ENCODE data around the gene OAS2.

Gene OAS2

DNA sequence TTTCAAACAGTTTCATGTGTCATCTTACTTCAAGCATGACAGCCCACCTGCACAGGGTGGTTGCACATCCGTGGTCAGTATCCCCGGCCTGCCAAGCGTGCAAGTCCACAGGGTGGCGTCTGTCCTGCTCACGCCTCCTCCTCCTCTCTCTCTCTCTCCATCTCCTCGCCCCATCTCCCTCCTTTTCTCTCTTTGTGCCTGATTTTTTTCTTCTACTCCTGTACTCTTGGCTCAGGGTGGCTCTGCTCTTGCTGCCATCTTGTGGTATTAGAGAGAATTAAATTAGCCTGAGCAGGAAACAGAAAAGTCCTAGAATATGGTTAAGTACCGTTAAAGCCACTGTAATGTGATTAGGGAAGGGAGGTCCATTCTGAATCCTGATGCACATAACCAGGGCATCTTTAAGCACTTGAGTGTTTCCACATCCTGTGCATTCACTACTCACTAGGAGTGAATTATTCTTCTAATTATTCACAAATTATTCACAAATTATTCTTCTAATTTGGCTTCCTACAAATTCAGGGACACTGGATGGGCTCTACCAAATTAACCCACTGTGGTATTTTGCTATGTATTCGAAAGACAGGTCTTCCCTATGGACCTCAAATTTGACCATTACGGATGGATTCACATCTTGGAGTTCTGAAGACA, 52.7 kb downstream of the OAS2 start:
- DNase-seq, result no peak

DNA sequence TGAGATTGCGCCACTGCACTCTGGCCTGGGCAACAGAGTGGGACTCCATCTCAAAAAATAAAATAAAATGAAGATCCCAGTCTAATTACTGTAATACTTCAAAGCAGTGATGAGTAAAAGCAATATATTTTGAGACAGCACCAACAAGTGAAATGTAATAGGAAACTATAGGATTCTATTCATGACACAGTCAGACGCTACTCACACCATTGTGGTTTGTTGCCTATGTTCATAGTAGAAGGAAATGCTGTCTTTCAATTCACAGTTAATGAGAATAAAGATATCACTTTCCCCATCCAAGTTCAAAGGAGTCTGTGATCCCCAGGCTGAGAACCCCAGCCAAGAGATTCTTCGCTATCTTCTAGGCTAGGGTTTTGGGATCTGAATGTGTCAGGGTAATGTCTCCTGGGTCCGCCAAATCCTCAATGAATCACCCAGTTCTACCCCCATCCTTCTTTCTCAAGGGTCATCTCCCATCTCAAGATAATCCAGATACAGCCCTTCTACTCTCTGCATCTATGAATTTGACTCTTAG, 61.7 kb downstream of the OAS2 start:
- no peak for DNase-seq

DNA sequence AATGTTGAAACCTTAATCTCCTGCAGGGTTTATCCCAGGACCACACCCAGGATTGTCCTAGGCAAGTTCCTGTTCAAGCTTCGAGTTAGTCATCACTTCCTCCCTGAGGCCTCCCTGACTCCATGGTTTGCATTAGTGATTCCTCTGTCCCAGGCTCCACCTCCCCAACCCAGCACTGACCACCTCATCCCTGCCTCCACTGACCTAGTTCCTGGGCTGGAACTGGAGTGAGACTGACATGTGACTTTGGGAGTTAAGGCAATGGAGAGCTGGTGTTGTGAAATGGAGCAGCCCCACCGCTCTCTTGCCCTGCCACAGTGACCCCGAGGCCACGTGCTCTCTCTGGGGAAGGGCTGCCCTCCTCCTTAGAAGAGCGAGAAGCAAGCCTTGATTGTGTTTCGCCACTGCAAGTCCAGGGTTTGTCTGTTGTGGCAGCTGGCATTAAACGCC, 62.4 kb downstream of the OAS2 start:
- no peak for DNase-seq

DNA sequence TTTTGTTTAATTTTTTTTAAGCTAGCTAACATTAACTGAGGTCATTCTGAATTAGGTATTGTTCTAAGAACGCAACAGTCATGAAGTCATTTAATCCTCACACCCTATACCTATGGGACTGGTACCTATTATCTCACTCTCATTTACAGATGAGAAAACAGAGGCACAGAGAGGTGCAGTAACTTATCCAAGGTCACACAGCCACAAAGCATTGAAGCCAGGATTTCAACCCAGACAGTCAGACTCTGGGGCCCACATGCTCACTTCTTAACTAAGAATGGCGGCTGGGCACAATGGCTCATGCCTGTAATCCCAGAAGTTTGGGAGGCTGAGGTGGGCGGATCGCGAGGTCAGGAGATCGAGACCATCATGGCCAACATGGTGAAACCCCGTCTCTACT, 63.2 kb downstream of the OAS2 start:
- no peak for DNase-seq

DNA sequence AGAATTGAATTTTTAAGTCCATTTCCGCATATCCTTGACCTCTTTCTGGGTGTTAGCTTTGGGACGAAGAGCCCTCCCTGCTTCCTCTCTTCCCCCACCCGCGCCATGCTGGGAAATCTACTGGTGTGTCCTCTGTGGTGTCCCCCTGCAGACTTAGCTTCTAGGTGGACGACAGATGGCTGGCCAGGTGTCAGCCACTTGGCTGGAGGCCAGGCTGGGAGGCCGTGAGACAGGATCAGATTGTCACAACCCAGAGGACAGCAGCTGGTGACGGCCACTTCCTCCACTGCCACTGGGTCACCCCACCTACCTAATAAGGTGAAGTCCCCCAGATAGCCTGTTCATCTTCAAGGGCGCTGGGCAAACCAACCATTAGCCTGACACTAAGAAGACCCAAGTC, 64.9 kb downstream of the OAS2 start:
- DNase-seq, result no peak

DNA sequence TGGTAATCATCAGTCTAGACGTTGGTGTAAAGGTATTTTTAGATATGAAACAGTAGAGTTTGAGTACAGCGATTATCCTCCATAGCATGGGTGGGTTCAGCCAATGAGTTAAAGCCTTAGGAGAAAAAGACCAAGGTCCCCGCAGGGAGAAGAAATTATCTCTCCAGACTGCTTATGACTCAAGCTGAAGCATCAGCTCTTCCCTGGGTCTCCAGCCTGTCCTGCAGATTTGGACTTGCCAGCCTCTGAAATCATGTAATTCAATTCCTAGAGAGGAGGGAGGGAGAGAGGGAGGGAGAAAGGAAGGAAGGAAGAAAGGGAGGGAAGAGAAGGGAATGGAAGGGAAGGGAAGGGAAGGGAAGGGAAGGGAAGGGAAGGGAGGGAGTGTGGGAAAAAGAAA, 66.2 kb downstream of the OAS2 start:
- DNase-seq, result no peak

DNA sequence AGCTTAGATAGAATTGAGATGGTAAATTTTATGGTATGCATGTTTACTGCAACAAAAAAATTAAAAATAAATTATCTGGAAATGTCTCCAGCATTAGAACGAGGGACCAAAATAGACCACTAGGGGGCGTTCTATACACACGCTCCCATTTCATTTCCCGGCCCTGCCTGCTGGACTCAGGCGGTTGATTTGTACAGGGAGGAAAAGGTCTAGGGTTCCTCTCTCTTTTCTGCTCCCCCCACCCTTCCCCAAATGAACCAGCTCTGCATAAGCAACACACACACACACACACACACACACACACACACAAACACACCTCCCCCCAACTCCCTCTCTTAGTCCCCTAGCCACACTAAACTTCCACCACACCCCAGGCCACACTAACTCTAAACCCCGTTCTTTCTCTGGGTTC, 70.4 kb downstream of the OAS2 start:
- peak; percentile 45 for DNase-seq

DNA sequence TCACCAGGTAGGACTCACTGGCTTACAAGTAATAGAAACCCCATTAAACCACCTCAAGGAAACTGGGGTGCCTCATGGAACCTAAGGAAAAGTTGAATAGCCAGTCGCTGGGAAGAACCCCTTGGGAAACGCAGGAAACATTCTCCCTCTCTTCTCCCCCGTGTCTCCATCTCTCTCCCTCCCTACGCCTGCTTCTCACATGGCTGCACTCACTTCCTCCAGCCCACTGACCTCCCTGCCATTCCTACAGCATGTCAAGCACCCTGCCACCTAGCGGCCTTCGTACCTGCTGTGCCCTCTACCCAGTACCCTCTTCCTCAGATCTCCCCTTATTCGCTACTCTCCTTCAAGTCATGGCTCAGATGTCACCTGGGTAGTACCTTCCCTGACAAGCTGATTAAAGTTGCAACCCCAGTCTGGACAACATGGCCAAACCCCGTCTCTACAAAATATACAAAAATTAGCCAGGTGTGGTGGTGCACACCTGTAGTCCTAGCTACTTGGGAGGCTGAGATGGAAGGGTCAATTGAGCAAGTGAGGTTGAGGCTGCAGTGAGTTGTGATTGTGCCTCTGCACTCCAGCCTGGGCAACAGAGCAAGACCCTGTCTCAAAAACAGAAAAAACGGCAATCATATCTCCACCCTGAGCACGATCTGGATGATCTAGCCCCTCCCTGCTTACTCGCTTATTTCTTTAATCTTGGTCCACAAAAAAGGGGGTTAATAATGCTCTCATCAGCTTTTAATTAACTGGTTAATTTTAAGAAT, 71.8 kb downstream of the OAS2 start:
- no peak for DNase-seq

DNA sequence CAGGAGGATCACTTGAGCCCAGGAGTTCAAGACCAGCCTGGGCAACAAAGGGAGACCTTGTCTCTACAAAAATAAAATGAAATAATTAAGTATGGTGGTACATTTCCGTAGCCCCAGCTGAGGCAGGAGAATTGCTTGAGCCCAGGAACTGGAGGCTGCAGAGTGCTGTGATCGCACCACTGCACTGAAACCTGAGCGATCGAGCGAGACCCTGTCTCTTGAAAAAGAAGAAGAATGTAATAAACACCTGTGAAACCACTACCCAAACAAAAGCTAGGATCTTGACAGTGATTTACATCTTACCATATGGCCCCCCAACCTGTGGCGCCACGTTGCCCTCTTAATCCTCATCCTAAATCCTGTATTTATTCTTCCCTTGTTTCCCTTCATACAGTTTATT, 72.5 kb downstream of the OAS2 start:
- DNase-seq, result no peak

DNA sequence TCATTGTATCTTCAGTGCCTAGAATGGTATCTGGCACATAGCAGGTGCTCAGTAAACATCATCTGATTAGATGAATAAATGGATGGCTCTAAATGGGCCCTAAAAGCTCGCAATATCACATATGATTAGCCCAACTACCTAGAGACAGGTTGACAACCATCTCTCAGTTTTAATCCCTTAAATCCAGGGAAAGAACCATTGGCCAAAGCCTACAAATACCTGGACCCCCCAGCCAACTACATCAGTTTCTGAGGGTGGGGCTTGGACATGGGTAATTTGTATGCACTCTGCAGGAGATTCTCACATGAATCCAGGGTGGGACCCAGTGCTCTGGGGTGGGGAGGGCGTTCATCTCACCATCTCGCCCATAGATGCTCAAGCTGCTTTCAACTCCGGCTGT, 73.4 kb downstream of the OAS2 start:
- DNase-seq, result no peak

DNA sequence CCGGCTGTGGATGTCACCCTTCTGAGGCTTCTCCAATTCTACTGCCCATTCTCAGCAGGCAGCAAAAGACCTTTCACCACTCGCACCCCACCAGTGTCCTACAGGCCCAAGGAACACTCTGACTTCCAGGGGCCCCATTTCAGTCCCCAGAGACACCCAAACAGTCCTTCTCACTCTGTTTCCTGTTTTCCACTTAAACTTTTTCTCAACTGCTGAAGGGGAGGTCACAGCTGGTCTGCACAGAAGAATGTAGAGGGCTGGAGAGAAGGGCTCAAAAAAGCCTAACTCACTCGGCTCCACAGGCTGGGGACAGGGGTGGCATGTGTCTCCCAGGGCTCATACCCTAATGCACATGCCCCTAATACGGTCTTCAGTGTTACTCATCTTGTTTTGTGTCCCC, 74.0 kb downstream of the OAS2 start:
- DNase-seq, result no peak

DNA sequence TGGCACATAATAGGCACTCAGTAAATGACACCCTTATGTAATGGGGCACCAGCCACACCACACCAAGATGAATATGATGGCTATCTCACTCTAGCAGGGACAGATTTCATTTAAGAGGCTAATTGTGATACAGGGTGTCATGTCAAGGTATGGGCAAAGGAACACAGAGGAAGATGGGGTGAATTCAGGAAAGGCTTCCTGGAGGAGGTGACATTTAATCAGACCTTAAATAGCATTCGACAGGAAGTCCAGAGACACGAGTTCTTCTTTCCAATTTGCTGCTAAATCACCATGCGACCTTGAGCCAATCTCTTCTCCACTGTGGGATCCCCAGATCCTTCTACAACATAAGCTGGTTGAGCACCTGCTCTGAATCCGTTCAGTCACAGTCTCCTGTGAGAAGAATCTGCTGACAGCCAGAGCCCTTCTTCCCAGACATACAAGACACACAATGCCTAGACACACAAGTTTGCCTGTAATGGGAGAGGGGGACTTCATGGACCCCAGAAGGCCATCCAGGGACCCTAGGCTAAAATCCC, 76.7 kb downstream of the OAS2 start:
- DNase-seq, result no peak

DNA sequence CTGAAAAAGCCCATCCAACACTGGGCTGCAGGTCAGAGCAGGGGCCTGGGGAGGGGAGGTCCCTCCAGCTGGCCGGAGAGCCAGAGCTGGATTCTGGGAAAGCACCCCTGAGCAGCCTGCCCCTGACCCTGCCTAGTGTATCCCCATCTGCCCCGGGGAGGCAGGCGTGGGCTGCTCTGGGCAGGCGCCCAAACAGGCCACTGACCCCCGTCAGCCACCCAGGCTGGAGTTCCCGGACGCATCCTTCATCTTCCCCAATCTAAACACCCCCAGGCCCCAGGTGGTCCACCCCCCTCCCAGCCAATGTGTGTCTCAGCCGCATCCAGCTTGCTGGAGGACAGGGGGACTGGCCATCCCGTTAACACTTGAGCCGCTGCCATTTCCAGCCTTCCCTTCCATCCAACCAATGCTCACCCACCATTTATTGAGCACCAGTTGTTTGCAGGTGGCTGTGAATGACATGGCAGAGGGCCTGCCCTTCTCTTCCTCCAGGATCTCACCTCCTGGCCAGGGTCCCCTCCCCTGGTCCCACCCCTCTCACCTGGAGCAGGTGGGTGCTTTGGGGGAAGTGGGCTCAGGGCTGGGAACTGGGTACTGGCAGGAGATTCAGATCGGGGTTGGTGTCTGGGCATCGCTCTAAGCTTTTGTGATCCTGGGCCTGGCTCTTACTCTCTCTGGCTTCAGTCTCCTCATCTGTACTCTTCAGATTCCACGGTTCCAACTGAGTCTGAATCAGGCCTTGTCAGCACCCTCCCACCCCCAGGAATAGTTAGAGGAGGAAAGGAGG, 77.5 kb downstream of the OAS2 start:
- DNase-seq, result no peak

DNA sequence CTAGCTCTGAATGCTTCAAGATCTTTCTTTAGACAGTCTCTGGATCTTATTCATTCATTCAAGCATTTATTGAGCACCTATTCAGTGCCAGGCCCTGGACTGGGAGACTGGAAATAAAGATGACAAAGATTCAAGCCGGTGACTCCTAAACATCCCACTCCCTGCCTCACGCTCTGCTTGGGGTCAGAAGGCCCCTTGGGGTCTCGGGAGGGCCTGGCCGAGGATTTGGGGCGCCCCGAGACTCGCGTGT, 78.0 kb downstream of the OAS2 start:
- no peak for DNase-seq

DNA sequence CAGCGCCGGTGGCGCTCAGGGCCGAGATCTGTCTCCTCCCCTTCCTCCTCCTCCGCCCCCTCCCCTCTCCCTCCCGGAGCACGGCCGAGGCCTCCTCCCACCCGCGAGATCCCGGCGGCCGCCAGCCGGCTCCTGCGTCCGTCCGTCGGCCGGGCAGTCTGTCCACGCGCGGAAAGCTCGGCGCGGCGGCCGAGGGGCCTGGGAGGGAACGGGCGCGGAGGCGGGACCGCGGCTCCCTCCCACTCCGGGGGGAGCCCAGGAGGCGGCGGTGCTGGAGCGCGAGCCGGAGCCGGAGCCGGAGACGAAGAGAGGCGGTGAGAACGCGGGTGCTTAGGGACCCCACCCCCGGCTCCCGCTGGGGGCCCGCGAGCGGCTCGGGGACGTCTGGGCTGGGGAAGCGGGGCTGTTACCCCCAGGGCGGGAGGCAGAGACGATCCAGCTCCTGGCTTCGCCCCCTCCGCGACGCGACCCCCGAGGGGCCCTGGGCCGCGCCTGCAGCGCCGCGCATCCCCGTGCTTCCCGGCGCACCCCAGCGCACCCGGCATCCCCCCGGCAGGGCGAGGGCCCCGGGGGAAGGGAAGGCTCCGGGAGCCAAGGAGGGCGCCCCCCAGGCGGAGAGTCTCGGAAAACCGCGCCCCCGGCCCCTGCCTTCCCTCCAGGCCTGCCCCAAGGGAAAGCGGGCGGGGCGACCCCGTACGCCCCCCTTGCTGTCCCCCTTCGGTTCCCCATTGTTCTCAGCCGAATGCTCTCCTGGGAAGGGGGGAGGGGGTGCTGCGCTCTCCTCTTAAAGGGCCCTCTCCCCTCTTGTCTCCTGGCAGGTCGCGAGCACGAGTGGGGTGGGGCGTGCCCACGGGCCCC, 78.5 kb downstream of the OAS2 start, which contains the start of gene DTX1:
Gene DTX1 (plus strand): TSS at position 100 of the 858 bp plus-strand sequence. CDS start 1,463 bp downstream, outside the sequence.
- no peak for DNase-seq

DNA sequence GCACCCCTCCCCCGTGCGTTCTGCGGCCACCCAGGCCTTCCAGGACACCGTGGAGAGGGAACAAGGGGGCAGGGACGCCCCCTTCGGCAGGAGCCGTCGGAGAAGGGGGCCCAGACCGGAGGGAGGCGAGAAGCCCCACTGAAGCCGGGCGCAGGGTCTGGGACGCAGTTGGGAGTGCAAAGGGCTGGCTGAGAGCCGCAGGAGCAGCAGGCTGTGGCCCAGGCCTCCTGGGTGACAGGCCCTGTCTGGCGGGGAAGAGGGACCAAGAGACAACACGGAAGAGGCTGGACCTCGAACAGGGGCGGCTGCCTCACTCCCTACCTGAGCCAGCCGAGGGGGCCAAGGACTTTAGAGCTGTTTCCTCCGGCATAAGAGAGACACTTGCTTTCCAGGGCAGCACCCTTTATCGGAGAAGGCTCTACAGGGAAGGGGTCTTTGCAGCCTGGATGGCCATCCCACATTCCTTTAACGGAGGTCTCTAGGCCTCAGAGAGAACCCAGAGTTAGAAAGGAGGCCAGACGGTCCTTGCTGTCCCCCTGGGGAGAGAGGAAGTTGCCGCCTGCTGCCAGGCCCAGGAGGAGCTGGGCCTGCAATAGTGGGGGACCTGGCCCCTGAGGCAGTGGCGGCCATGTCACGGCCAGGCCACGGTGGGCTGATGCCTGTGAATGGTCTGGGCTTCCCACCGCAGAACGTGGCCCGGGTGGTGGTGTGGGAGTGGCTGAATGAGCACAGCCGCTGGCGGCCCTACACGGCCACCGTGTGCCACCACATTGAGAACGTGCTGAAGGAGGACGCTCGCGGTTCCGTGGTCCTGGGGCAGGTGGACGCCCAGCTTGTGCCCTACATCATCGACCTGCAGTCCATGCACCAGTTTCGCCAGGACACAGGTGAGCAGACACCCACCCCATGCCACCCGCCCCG, 79.5 kb downstream of the OAS2 start:
- no peak for DNase-seq

DNA sequence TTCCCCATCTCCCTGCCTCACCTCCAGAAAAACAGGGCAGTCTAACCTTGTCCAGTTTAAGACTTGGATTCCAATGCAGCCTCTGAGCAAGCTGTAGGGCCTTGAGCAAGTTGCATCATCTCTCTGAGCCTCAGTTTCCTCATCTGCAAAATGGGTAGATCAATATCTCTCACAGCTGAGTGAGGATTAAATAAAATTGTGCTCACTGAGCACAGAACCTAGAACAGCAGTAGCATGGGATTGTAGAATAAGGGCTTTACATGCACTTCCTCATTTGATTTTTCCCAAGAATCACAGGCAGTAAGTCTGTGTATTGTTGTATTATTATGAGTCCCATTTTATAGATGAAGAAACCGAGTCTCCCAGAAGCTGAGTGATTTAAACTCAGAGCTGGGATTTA, 80.2 kb downstream of the OAS2 start:
- DNase-seq, result no peak

DNA sequence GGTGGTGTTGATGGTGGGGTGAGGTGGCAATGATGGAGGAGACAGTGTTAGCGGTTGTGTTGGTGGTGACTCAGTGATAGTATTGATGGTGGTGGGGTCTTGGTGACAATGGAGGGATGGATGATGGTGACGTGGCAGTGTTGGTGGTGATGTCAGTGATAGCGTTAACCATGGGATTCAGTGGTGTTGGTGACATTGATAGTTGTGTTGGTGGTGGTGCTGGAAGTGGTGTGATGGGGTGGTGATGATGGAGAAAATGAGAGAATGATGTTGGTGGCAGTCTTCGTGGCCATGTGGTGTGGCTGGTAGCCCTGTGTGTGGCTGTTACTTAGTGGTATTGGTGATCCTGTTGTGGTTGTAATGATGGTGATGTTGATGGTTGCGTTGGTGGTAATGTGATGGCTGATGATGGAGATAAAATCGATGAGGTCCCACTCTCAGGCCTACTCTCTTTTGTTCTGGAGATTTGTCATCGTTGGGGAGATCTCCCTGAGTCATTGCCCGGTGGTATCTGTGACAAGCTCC, 80.8 kb downstream of the OAS2 start:
- DNase-seq, result no peak

DNA sequence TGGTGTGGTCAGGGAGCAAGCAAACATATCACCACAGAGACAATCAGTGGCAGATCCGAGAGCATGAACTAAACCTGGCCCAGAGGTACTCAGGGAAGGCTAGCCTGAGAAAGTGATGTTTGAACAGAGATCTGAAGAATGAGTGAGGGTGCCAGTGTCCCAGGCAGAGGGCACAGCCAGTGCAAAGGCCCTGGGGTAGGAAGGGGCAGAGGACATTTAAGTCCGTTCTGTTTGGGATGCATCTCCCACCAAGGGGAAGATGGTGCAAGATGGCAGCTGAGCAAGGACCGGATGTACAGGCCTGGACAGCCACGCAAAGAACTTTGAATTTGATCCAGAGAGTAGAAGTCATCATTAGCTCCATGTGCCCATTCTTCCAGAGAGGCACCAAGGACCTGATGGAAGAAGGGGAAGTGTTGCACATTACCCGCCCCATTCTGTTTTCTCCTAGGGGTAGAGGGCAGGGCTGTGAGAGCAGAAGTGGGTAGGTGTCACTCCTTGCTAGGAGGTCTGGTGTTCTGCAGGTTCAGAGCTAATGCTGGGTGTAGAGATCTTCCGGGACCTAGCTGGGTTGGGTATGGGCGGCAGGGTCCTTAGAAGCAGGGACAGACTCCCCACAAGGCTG, 82.1 kb downstream of the OAS2 start:
- DNase-seq, result no peak

DNA sequence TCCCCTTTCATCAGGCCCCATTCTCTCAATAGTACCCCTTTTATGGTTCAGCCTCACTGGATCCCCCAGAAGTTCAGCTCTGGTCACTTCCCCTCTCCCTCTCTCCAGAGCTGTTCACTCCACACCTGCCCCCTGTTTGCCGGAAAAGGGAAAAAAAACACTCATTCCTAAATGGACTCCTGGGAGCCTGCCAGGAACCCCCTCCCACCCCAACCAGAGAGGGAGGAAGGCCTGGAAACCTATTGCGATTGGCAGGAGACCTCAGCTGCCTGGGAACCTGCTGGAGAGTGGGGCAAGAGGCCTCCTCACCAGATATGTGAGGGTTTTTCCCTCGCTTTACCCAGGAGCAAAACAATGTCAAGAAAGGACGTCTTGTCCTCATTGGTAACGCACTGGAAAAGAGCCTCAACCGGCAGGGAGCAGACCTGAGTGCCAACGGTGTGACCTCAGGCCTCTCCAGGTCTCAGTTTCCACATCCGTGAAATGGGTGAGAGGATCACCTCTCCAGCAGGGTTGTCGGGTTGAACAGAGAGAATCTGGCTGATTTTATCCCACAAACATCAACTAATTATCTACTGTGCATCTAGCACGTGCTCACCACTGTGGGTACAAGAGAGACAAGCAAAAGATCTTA, 82.9 kb downstream of the OAS2 start:
- DNase-seq, result no peak
